SK-N-SH treated with all-trans-retinoic acid at 6 μM for 48 hours (cell line): ENCODE results near the gene PSEN1.

Experiments
- ATAC-seq: fragments of 200-7000 bp; cut with Tn5 transposase; 3 replicates; pipeline ENCODE4 v1.9.1; 2020; ENCODE audit warnings: mild to moderate bottlenecking, moderate library complexity
- ARNTL ChIP-seq: fragments of 450-650 bp; formaldehyde crosslinking; IDR thresholded peaks from 2 replicates; pipeline ENCODE4 v1.5.0; 2020; ENCODE audit warnings: low read depth, mild to moderate bottlenecking, moderate library complexity, borderline replicate concordance
- BACH2 ChIP-seq: fragments of 250-450 bp; sonication (Bioruptor Pico); IDR thresholded peaks from 2 replicates; pipeline ENCODE4 v1.9.0; 2021; ENCODE audit warnings: mild to moderate bottlenecking, borderline replicate concordance
- CSDC2 ChIP-seq: fragments of 250-450 bp; sonication (Bioruptor Pico); IDR thresholded peaks from 2 replicates; pipeline ENCODE4 v1.5.0; 2020; ENCODE audit warnings: mild to moderate bottlenecking, moderate library complexity
- CSRNP3 ChIP-seq: fragments of 250-450 bp; sonication (Bioruptor Pico); IDR thresholded peaks from 2 replicates; pipeline ENCODE4 v1.5.1; 2021; ENCODE audit warnings: mild to moderate bottlenecking, moderate library complexity
- ESRRG ChIP-seq: fragments of 250-450 bp; sonication (Bioruptor Pico); IDR thresholded peaks from 2 replicates; pipeline ENCODE4 v1.6.1; 2021; ENCODE audit warnings: mild to moderate bottlenecking
- GLIS3 ChIP-seq: fragments of 250-450 bp; sonication (Bioruptor Pico); IDR thresholded peaks from 2 replicates; pipeline ENCODE4 v1.5.0; 2020; ENCODE audit warnings: mild to moderate bottlenecking, moderate library complexity
- ISL1 ChIP-seq: fragments of 250-450 bp; sonication (Bioruptor Pico); IDR thresholded peaks from 2 replicates; pipeline ENCODE4 v2.1.2; 2022; ENCODE audit warnings: mild to moderate bottlenecking, moderate library complexity
- OSR1 ChIP-seq: fragments of 250-450 bp; sonication (Bioruptor Pico); IDR thresholded peaks from 2 replicates; pipeline ENCODE4 v1.8.0; 2022; ENCODE audit warnings: moderate library complexity, mild to moderate bottlenecking, inconsistent platforms
- PATZ1 ChIP-seq: fragments of 250-450 bp; sonication (Bioruptor Pico); IDR thresholded peaks from 2 replicates; pipeline ENCODE4 v1.8.0; 2020; ENCODE audit warnings: mild to moderate bottlenecking, moderate library complexity, borderline replicate concordance
- POU6F1 ChIP-seq: fragments of 250-450 bp; sonication (Bioruptor Pico); IDR thresholded peaks from 2 replicates; pipeline ENCODE4 v1.8.0; 2021; ENCODE audit warnings: low read depth, mild to moderate bottlenecking, moderate library complexity, borderline replicate concordance
- PPARA ChIP-seq: fragments of 250-450 bp; sonication (Bioruptor Pico); IDR thresholded peaks from 2 replicates; pipeline ENCODE4 v1.5.0; 2020; ENCODE audit warnings: mild to moderate bottlenecking, borderline replicate concordance
- RARB ChIP-seq: fragments of 250-450 bp; sonication (Bioruptor Pico); IDR thresholded peaks from 2 replicates; pipeline ENCODE4 v1.8.0; 2021; ENCODE audit warnings: mild to moderate bottlenecking, moderate library complexity
- SNAI2 ChIP-seq: fragments of 250-450 bp; sonication (Bioruptor Pico); IDR thresholded peaks from 2 replicates; pipeline ENCODE4 v1.5.0; 2020; ENCODE audit warnings: mild to moderate bottlenecking, moderate library complexity
- TCF4 ChIP-seq: fragments of 250-450 bp; sonication (Bioruptor Pico); IDR thresholded peaks from 2 replicates; pipeline ENCODE4 v1.8.0; 2021; ENCODE audit warnings: mild to moderate bottlenecking, moderate library complexity, borderline replicate concordance
- TOX ChIP-seq: fragments of 250-450 bp; sonication (Bioruptor Pico); IDR thresholded peaks from 2 replicates; pipeline ENCODE4 v1.8.0; 2021; ENCODE audit warnings: mild to moderate bottlenecking, moderate library complexity, borderline replicate concordance
- ZC3H10 ChIP-seq: fragments of 250-450 bp; sonication (Bioruptor Pico); IDR thresholded peaks from 2 replicates; pipeline ENCODE4 v1.5.1; 2021; ENCODE audit warnings: mild to moderate bottlenecking, moderate library complexity
- ZFP3 ChIP-seq: fragments of 250-450 bp; sonication (Bioruptor Pico); IDR thresholded peaks from 2 replicates; pipeline ENCODE4 v1.5.0; 2020; ENCODE audit warnings: mild to moderate bottlenecking, moderate library complexity
- ZFP30 ChIP-seq: fragments of 450-650 bp; formaldehyde crosslinking; IDR thresholded peaks from 2 replicates; pipeline ENCODE4 v1.5.0; 2022; ENCODE audit warnings: mild to moderate bottlenecking, moderate library complexity
- ZNF565 ChIP-seq: fragments of 450-650 bp; formaldehyde crosslinking; conservative IDR thresholded peaks from 2 replicates; pipeline ENCODE4 v1.5.0; 2020; ENCODE audit warnings: low read depth, mild to moderate bottlenecking, moderate library complexity
- ZNF70 ChIP-seq: fragments of 450-650 bp; formaldehyde crosslinking; IDR thresholded peaks from 2 replicates; pipeline ENCODE4 v1.5.0; 2020; ENCODE audit warnings: mild to moderate bottlenecking, moderate library complexity
- ZNF8 ChIP-seq: fragments of 450-650 bp; formaldehyde crosslinking; IDR thresholded peaks from 2 replicates; pipeline ENCODE4 v1.5.0; 2020; ENCODE audit warnings: mild to moderate bottlenecking, moderate library complexity
- TF ChIP-seq, protein P1 (sequence below): fragments of 250-450 bp; sonication (Bioruptor Pico); IDR thresholded peaks from 2 replicates; pipeline ENCODE4 v1.5.1; 2020; ENCODE audit warnings: low read depth, mild to moderate bottlenecking, moderate library complexity
- TF ChIP-seq, protein P2 (sequence below): fragments of 250-450 bp; sonication (Bioruptor Pico); IDR thresholded peaks from 2 replicates; pipeline ENCODE4 v1.5.0; 2020; ENCODE audit warnings: mild to moderate bottlenecking, moderate library complexity

Gene PSEN1

DNA sequence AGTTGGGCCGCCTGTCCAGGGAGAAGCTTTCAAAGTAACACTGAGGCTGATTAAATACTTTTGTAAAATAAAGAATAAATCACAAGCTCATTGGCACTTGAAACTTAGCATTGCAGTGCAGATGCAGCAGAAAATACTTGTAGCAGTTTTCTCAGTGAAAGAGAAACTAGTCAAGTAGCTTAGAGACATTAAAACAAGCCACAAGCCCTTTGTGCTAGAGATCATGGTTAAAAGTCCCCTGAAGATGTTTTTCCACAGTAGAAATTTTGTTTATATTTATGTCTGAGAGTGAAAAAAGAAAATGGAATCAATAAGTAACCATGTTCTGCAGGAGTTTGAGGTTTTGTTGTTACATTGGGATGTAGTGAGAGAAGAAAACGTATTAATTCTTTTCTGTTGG, 5.9 kb downstream of the PSEN1 start:
- no peak for ATAC-seq
- TF ChIP-seq POU6F1 (CRISPR knock-in tag) (no peak), TOX (CRISPR knock-in tag) (no peak), GLIS3 (CRISPR knock-in tag) (no peak), ZC3H10 (no peak), PATZ1 (no peak), ZFP30 (CRISPR knock-in tag) (no peak), ARNTL (CRISPR knock-in tag) (no peak), ZNF565 (CRISPR knock-in tag) (no peak), BACH2 (no peak), PPARA (CRISPR knock-in tag) (no peak), ISL1 (CRISPR knock-in tag) (no peak), CSRNP3 (CRISPR knock-in tag) (no peak)
- TF ChIP-seq, protein P1, sequence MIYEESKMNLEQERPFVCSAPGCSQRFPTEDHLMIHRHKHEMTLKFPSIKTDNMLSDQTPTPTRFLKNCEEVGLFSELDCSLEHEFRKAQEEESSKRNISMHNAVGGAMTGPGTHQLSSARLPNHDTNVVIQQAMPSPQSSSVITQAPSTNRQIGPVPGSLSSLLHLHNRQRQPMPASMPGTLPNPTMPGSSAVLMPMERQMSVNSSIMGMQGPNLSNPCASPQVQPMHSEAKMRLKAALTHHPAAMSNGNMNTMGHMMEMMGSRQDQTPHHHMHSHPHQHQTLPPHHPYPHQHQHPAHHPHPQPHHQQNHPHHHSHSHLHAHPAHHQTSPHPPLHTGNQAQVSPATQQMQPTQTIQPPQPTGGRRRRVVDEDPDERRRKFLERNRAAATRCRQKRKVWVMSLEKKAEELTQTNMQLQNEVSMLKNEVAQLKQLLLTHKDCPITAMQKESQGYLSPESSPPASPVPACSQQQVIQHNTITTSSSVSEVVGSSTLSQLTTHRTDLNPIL (CRISPR knock-in tag), result no peak
- TF ChIP-seq, protein P2, sequence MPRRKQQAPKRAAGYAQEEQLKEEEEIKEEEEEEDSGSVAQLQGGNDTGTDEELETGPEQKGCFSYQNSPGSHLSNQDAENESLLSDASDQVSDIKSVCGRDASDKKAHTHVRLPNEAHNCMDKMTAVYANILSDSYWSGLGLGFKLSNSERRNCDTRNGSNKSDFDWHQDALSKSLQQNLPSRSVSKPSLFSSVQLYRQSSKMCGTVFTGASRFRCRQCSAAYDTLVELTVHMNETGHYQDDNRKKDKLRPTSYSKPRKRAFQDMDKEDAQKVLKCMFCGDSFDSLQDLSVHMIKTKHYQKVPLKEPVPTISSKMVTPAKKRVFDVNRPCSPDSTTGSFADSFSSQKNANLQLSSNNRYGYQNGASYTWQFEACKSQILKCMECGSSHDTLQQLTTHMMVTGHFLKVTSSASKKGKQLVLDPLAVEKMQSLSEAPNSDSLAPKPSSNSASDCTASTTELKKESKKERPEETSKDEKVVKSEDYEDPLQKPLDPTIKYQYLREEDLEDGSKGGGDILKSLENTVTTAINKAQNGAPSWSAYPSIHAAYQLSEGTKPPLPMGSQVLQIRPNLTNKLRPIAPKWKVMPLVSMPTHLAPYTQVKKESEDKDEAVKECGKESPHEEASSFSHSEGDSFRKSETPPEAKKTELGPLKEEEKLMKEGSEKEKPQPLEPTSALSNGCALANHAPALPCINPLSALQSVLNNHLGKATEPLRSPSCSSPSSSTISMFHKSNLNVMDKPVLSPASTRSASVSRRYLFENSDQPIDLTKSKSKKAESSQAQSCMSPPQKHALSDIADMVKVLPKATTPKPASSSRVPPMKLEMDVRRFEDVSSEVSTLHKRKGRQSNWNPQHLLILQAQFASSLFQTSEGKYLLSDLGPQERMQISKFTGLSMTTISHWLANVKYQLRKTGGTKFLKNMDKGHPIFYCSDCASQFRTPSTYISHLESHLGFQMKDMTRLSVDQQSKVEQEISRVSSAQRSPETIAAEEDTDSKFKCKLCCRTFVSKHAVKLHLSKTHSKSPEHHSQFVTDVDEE, result no peak

- no peak for TF ChIP-seq CSDC2 (CRISPR knock-in tag)
- TF ChIP-seq ZFP3 (CRISPR knock-in tag), result no peak
- TF ChIP-seq TOX (CRISPR knock-in tag), result no peak
- TF ChIP-seq SNAI2 (CRISPR knock-in tag), result no peak
- no peak for TF ChIP-seq CSRNP3 (CRISPR knock-in tag)
- no peak for TF ChIP-seq ZFP30 (CRISPR knock-in tag)
- TF ChIP-seq ESRRG (CRISPR knock-in tag), result no peak
- no peak for TF ChIP-seq PPARA (CRISPR knock-in tag)
- ATAC-seq, result no peak
Measured at GRCh38 chr14:73143003-73143402, 6.7 kb downstream of the PSEN1 start.

GRCh38 chr14:73143617-73144016, 7.3 kb downstream of the PSEN1 start:
- no peak for ATAC-seq
- TF ChIP-seq, protein P1 (CRISPR knock-in tag), result no peak
- TF ChIP-seq ESRRG (CRISPR knock-in tag) (no peak), ZNF70 (CRISPR knock-in tag) (no peak), OSR1 (CRISPR knock-in tag) (no peak), ISL1 (CRISPR knock-in tag) (no peak), ZFP3 (CRISPR knock-in tag) (no peak), PPARA (CRISPR knock-in tag) (no peak), RARB (CRISPR knock-in tag) (no peak), ZFP30 (CRISPR knock-in tag) (no peak), ZC3H10 (no peak), ZNF8 (no peak), TCF4 (CRISPR knock-in tag) (no peak), BACH2 (no peak), PATZ1 (no peak)
